DOHH2 (cell line): ENCODE data around the gene GPX3.

Experiments used
- H3F3A ChIP-seq: fragments of 200-600 bp; sonication (generic), shearing (Covaris generic); 2 replicates; pipeline ENCODE4 v1.6.0; 2016; ENCODE audit warnings: antibody characterized with exemption, mild to moderate bottlenecking; ENCODE audit not compliant: control insufficient read depth, insufficient read depth
- H3K27ac ChIP-seq: fragments of 200-600 bp; sonication (generic); 2 replicates; pipeline ENCODE4 v1.5.1; 2014; ENCODE audit warnings: low read depth, mild to moderate bottlenecking, low read length, moderate library complexity
- H3K27me3 ChIP-seq: fragments of 200-600 bp; sonication (generic); 2 replicates; pipeline ENCODE4 v1.6.1; 2014; ENCODE audit warnings: mild to moderate bottlenecking, low read length, mixed read lengths; ENCODE audit not compliant: control insufficient read depth
- H3K36me3 ChIP-seq: fragments of 200-600 bp; sonication (generic); 2 replicates; pipeline ENCODE4 v1.6.1; 2014; ENCODE audit warnings: mild to moderate bottlenecking, low read length, moderate library complexity, mixed read lengths; ENCODE audit not compliant: control insufficient read depth
- H3K4me1 ChIP-seq: fragments of 200-600 bp; sonication (generic); 2 replicates; pipeline ENCODE4 v1.6.1; 2014; ENCODE audit warnings: mild to moderate bottlenecking, low read length, mixed read lengths; ENCODE audit not compliant: control insufficient read depth
- H3K4me2 ChIP-seq: fragments of 200-600 bp; sonication (generic); 2 replicates; pipeline ENCODE4 v1.6.0; 2014; ENCODE audit warnings: mild to moderate bottlenecking, low read length, moderate library complexity
- H3K4me3 ChIP-seq: fragments of 200-600 bp; sonication (generic); 2 replicates; pipeline ENCODE4 v1.5.1; 2014; ENCODE audit warnings: mild to moderate bottlenecking, low read length, mixed read lengths
- H3K79me2 ChIP-seq: fragments of 200-600 bp; sonication (generic); 2 replicates; pipeline ENCODE4 v1.6.1; 2014; ENCODE audit warnings: mild to moderate bottlenecking, low read length, mixed read lengths; ENCODE audit not compliant: control insufficient read depth
- H3K9me2 ChIP-seq: fragments of 200-600 bp; sonication (generic); replicated peaks from 2 replicates; pipeline ENCODE4 v1.6.1; 2014; ENCODE audit warnings: mild to moderate bottlenecking, low read length, mixed read lengths; ENCODE audit not compliant: control insufficient read depth
- H3K9me3 ChIP-seq: fragments of 200-600 bp; sonication (generic); 2 replicates; pipeline ENCODE4 v1.6.1; 2014; ENCODE audit warnings: antibody characterized with exemption, low read length, mixed read lengths; ENCODE audit not compliant: control insufficient read depth, insufficient read depth
- H4K20me1 ChIP-seq: fragments of 200-600 bp; sonication (generic); 2 replicates; pipeline ENCODE4 v1.6.0; 2014; ENCODE audit warnings: low read depth, mild to moderate bottlenecking, antibody characterized with exemption, low read length, moderate library complexity; ENCODE audit not compliant: control insufficient read depth, insufficient read depth
- CTCF ChIP-seq: fragments of 200-600 bp; sonication (generic); IDR thresholded peaks from one replicate; pipeline ENCODE4 v1.5.1; 2014; ENCODE audit warnings: antibody characterized with exemption, mild to moderate bottlenecking, low read depth, low read length; ENCODE audit not compliant: poor library complexity, severe bottlenecking
- EZH2phosphoT487 ChIP-seq: fragments of 200-600 bp; sonication (generic); IDR thresholded peaks from 2 replicates; pipeline ENCODE4 v1.6.1; 2017; ENCODE audit warnings: borderline replicate concordance, mild to moderate bottlenecking, antibody characterized with exemption, low read length, moderate library complexity, mixed read lengths

The GPX3 gene

GRCh38 chr5:151056379-151057325, 36.3 kb downstream of the GPX3 start:
- Histone ChIP-seq H3F3A (peaks cover 20% of the 10 kb centered on the region), H3K4me1 (peaks cover 36% of the 10 kb centered on the region), H3K4me3 (no peak overlapping the region), H3K9me3 (no peaks in the 10 kb centered on the region), H3K36me3 (peaks cover 83% of the 10 kb centered on the region), H3K9me2 (no peaks in the 10 kb centered on the region), H3K79me2 (peaks cover 12% of the 10 kb centered on the region), H3K4me2 (no peak overlapping the region), H3K27me3 (no peaks in the 10 kb centered on the region), H4K20me1 (no peaks in the 10 kb centered on the region; the same call in none of the 2 replicates), H3K27ac (no peak overlapping the region)
- TF ChIP-seq CTCF: no peak
- TF ChIP-seq EZH2phosphoT487: no peak

GRCh38 chr5:151058301-151058700, 37.9 kb downstream of the GPX3 start:
- no peak for TF ChIP-seq EZH2phosphoT487
- Histone ChIP-seq H3K9me3 (no peaks in the 10 kb centered on the region), H3K4me2 (no peak overlapping the region), H3K27me3 (no peaks in the 10 kb centered on the region), H3K4me1 (peaks cover 28% of the 10 kb centered on the region), H3K4me3 (no peak overlapping the region), H3K27ac (no peak overlapping the region), H3K9me2 (no peaks in the 10 kb centered on the region), H3K36me3 (peaks cover 89% of the 10 kb centered on the region), H3F3A (peaks cover 29% of the 10 kb centered on the region), H3K79me2 (peaks cover 12% of the 10 kb centered on the region), H4K20me1 (peaks cover 2% of the 10 kb centered on the region)

GRCh38 chr5:151058891-151059489, 38.6 kb downstream of the GPX3 start:
- peaks cover 2% of the 10 kb centered on the region for H4K20me1 ChIP-seq
- peaks cover 16% of the 10 kb centered on the region for H3K79me2 ChIP-seq
- H3K9me2 ChIP-seq: no peaks in the 10 kb centered on the region
- peak overlapping the region; percentile 74 for H3K4me2 ChIP-seq
- H3K4me1 ChIP-seq: peaks cover 35% of the 10 kb centered on the region
- H3K4me3 ChIP-seq: peak overlapping the region; percentile 65
- H3K36me3 ChIP-seq: peaks cover 90% of the 10 kb centered on the region
- TF ChIP-seq CTCF: peak; percentile 13
- no peak for TF ChIP-seq EZH2phosphoT487
- peaks cover 29% of the 10 kb centered on the region for H3F3A ChIP-seq
- no peaks in the 10 kb centered on the region for H3K27me3 ChIP-seq
- H3K27ac ChIP-seq: peak overlapping the region; percentile 87
- no peaks in the 10 kb centered on the region for H3K9me3 ChIP-seq

DNA sequence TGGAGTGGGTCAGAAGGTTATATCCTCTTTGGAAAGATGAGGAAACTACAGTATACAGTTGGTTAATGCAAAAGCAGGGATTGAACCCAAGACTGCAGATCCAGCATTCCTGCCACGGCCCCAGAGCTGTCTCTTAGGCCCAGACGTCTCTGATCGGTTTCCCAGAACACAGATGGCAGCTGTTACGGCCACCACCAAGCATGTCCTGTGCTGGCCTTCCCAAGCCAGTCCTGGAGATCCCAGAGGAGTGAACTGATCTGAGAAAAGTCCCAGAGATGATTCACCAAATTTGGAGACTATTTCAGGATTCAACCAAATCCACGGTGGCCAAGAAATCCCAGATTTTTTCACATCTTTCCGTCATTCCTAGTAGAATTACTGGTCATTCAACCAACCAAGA, 40.4 kb downstream of the GPX3 start:
- Histone ChIP-seq H4K20me1 (peaks cover 2% of the 10 kb centered on the region), H3K4me2 (peak overlapping the region; percentile 74), H3K27ac (peak overlapping the region; percentile 87), H3K9me3 (no peaks in the 10 kb centered on the region), H3K4me1 (peaks cover 38% of the 10 kb centered on the region), H3F3A (peaks cover 29% of the 10 kb centered on the region), H3K4me3 (peak overlapping the region; percentile 65), H3K79me2 (peaks cover 33% of the 10 kb centered on the region), H3K9me2 (no peaks in the 10 kb centered on the region), H3K36me3 (peaks cover 86% of the 10 kb centered on the region), H3K27me3 (no peaks in the 10 kb centered on the region)
- TF ChIP-seq EZH2phosphoT487 (no peak), CTCF (no peak)
